ENCODE results near the gene MED31. TPM values are rescaled to one million over a fixed set of nuclear protein-coding genes. Genes with fewer than 3 reads are reported as not detected.
A peak's percentile ranks its signal among the peaks of the same experiment; 100 is the strongest.
"Not testable (repeated sequence)": the region's sequence is repeated elsewhere in the genome, so short reads cannot be mapped to it uniquely, and the experiment has no call there.

The MED31 gene
- total RNA-seq, 4 donors from 2014 or later: 3.8 to 8.6 (median 7.2) TPM

DNA sequence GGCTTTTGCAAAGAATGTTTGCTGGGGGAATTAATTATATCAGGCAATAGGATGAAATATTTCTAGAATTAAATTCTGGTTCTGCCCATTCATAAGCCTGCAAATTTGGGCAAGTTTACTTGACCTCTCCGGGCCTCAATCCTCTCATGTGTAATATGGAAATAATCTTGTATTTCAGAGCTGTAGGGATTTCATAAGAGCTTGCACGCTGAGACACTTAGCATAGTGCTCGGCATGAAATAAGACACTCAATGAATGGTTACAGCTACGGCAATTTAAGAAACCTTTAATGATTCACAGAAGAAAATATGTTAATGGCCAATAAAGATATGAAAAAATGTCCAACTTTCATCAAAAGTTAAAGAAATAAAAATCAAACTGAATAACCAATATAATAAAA is 54.5 kb downstream of the MED31 start:
- in situ Hi-C loops (cut with MboI; ENCODE audit: low sequenced_read_pairs in 4 of 4): loop anchor here in 1 of 4 donors (25.0 kb wide), 1 partner anchor 135 kb away; no protein-coding TSS in a partner anchor
- Histone ChIP-seq H3K27me3 (no peaks in the 10 kb centered on the region), H3K36me3 (peaks cover 0 to 44% of the 10 kb centered on the region in 2 donors), H3K27ac (no peak overlapping the region), H3K9me3 (no peaks in the 10 kb centered on the region), H3K4me3 (no peak overlapping the region), H3K4me1 (peaks cover 7 to 11% of the 10 kb centered on the region in 2 donors)
- ATAC-seq: no peak
- intact Hi-C loops (cut with DNase I; ENCODE audit: low total_unique reads): no loop called here
- DNase-seq: no peak
- TF ChIP-seq, protein P1, sequence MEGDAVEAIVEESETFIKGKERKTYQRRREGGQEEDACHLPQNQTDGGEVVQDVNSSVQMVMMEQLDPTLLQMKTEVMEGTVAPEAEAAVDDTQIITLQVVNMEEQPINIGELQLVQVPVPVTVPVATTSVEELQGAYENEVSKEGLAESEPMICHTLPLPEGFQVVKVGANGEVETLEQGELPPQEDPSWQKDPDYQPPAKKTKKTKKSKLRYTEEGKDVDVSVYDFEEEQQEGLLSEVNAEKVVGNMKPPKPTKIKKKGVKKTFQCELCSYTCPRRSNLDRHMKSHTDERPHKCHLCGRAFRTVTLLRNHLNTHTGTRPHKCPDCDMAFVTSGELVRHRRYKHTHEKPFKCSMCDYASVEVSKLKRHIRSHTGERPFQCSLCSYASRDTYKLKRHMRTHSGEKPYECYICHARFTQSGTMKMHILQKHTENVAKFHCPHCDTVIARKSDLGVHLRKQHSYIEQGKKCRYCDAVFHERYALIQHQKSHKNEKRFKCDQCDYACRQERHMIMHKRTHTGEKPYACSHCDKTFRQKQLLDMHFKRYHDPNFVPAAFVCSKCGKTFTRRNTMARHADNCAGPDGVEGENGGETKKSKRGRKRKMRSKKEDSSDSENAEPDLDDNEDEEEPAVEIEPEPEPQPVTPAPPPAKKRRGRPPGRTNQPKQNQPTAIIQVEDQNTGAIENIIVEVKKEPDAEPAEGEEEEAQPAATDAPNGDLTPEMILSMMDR (IDR thresholded peaks at IDR 0.05 in 4 of 5, conservative IDR thresholded peaks at IDR 0.05 in 1 of 5): no peak
- TF ChIP-seq POLR2A (IDR thresholded peaks at IDR 0.05): no peak

DNA sequence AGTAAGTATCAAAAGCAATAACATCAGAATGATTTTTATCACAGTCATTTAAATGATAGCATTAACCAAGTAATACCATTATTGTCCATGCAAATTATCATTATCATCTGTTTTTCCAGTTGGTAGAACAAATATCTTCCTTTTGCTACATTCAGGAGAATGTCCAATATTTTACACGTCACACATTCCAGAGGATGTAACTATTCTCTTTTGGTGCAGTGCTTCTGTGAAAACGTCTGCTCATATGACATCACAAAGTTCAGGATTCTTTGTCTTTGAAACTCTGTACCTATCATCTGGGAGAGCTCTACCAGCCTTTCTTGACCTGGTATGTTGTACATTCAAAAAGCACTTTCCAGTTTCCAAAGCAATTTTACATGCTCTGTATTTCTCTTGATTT is 54.9 kb downstream of the MED31 start:
- no peak overlapping the region for H3K27ac ChIP-seq
- no peak for DNase-seq
- no peak overlapping the region for H3K4me3 ChIP-seq
- peaks cover 0 to 44% of the 10 kb centered on the region in 2 donors for H3K36me3 ChIP-seq
- ATAC-seq: no peak
- no peaks in the 10 kb centered on the region for H3K27me3 ChIP-seq
- H3K9me3 ChIP-seq: no peaks in the 10 kb centered on the region
- no peak for TF ChIP-seq POLR2A (IDR thresholded peaks at IDR 0.05)
- TF ChIP-seq, protein P1 (IDR thresholded peaks at IDR 0.05 in 4 of 5, conservative IDR thresholded peaks at IDR 0.05 in 1 of 5): no peak
- peaks cover 7 to 11% of the 10 kb centered on the region in 2 donors for H3K4me1 ChIP-seq
- intact Hi-C loops (cut with DNase I; ENCODE audit: low total_unique reads) (no loop called here), in situ Hi-C loops (cut with MboI; ENCODE audit: low sequenced_read_pairs in 4 of 4) (loop anchor here in 1 of 4 donors (25.0 kb wide), 1 partner anchor 134 kb away; no protein-coding TSS in a partner anchor)

DNA sequence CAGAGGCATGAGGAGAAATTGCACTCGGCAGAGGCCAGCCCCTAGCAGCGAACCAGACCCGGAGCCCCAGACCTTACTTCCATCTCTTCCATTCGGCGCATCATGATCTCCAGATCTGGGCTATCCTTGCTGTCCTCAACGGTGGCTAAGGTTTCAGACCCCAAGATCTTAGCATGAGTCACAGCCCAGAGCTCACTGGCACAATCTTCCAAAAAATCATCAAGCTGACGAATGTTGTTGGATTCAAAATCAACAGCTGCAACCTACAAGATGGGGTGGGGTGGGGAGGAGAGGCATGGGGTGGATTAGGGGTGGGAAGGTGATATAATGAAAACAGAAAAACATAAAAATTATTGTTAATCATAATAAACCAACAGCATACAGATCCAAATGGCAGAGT is 55.3 kb downstream of the MED31 start:
- Histone ChIP-seq H3K27ac (no peak overlapping the region), H3K27me3 (no peaks in the 10 kb centered on the region), H3K9me3 (no peaks in the 10 kb centered on the region), H3K36me3 (peaks cover 0 to 41% of the 10 kb centered on the region in 2 donors), H3K4me1 (peaks cover 7 to 11% of the 10 kb centered on the region in 2 donors), H3K4me3 (no peak overlapping the region)
- peak in 1 of 2 donors; percentile 45 for ATAC-seq
- DNase-seq: no peak
- intact Hi-C loops (cut with DNase I; ENCODE audit: low total_unique reads): no loop called here
- in situ Hi-C loops (cut with MboI; ENCODE audit: low sequenced_read_pairs in 4 of 4): loop anchor here in 1 of 4 donors (25.0 kb wide), 1 partner anchor 134 kb away; no protein-coding TSS in a partner anchor
- TF ChIP-seq, protein P1 (IDR thresholded peaks at IDR 0.05 in 4 of 5, conservative IDR thresholded peaks at IDR 0.05 in 1 of 5): no peak
- TF ChIP-seq POLR2A (IDR thresholded peaks at IDR 0.05): no peak

DNA sequence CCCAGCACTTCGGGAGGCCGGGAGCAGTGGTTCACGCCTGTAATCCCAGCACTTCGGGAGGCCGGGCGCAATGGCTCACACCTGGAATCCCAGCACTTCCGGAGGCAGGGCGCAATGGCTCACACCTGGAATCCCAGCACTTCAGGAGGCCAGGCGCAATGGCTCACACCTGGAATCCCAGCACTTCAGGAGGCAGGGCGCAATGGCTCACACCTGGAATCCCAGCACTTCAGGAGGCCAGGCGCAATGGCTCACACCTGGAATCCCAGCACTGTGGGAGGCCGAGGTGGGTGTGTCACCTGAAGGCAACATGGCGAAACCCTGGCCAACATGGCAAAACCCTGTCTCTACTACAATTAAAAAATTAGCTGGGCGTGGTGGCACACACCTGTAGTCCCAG is 58.0 kb downstream of the MED31 start:
- in situ Hi-C loops (cut with MboI; ENCODE audit: low sequenced_read_pairs in 4 of 4): loop anchor here in 1 of 4 donors (25.0 kb wide), 1 partner anchor 131 kb away; no protein-coding TSS in a partner anchor
- peaks cover 0 to 55% of the 10 kb centered on the region in 2 donors for H3K36me3 ChIP-seq
- H3K9me3 ChIP-seq; intact Hi-C loops (cut with DNase I; ENCODE audit: low total_unique reads); ATAC-seq; DNase-seq; H3K4me1 ChIP-seq; H3K27me3 ChIP-seq; H3K27ac ChIP-seq; H3K4me3 ChIP-seq: not testable (repeated sequence)

Small RNA genes lying within 50 kb of the gene (microRNA-seq; reads per million reads assigned to microRNA genes)
- gene MIR4520-1 (ENCODE audit: borderline replicate concordance in 2 of 2): 0 reads per million in 2 donors
- gene MIR4520-2 (ENCODE audit: borderline replicate concordance in 2 of 2): 0 reads per million in 2 donors

Other genes with a start within 250 kb of the MED31 start
- gene AIPL1, start 216.5 kb downstream of the MED31 start, total RNA-seq: not detected
- under 1 TPM in 1 of 4 donors, not detected in 3; 0.51 TPM for gene PIMREG, start 207.2 kb downstream of the MED31 start, total RNA-seq
- under 1 TPM; 0.13 to 0.87 (median 0.41) TPM for gene PITPNM3, start 95.0 kb downstream of the MED31 start, total RNA-seq
- 1 to 10 TPM; 3.0 to 6.3 (median 3.6) TPM for gene KIAA0753, start 10.9 kb downstream of the MED31 start, total RNA-seq
- 100 to 1,000 TPM in 2 of 4 donors, 10 to 100 TPM in 2; 85.5 to 183 (median 106) TPM for gene TXNDC17, start 10.5 kb downstream of the MED31 start, total RNA-seq
- under 1 TPM in 1 of 4 donors, not detected in 3; 0.27 TPM for gene C17orf100, start 157 bp upstream of the MED31 start, total RNA-seq
- under 1 TPM in 3 of 4 donors, not detected in 1; 0.10 to 0.64 (median 0.39) TPM for gene SLC13A5, start 61.8 kb upstream of the MED31 start, total RNA-seq
- gene XAF1, start 104.4 kb upstream of the MED31 start, total RNA-seq: 10 to 100 TPM in 2 of 4 donors, 1 to 10 TPM in 2; 6.1 to 15.7 (median 9.8) TPM
- gene FBXO39, start 124.6 kb upstream of the MED31 start, total RNA-seq: not detected
- gene TEKT1, start 180.1 kb upstream of the MED31 start, total RNA-seq: not detected

Measured in gastrocnemius medialis (tissue), 4 donors.